Activated T-cell treated with anti-CD3 and anti-CD28 coated beads, Interleukin-2, amount 50 U/mL, for 72 hours (primary cell): ENCODE data around the gene GFER. TPM values are rescaled to one million over a fixed set of nuclear protein-coding genes. Genes with fewer than 3 reads are reported as not detected.
"Not testable (repeated sequence)": the region's sequence is repeated elsewhere in the genome, so short reads cannot be mapped to it uniquely, and the experiment has no call there.

Source experiments
- ATAC-seq, 2 donors: fragments of 150-1000 bp; cut with Tn5 transposase; replicated peaks in 1 of 2; 2 replicates each; pipeline ENCODE4 v1.10.0; 2021; ENCODE audit warnings: moderate library complexity in 2 of 2, mild to moderate bottlenecking in 1 of 2
- DNase-seq, 2 donors: peaks; one replicate each; pipeline ENCODE4 v3.0.0; 2021 to 2022; ENCODE audit warnings: mixed read lengths in 1 of 2
- H3K27ac Mint-ChIP-seq: one replicate; pipeline ENCODE4 v1.8.0; 2022; ENCODE audit warnings: mild to moderate bottlenecking, moderate library complexity, mixed read lengths
- H3K27me3 Mint-ChIP-seq: one replicate; pipeline ENCODE4 v1.8.0; 2022; ENCODE audit warnings: low read depth, mixed read lengths
- H3K36me3 Mint-ChIP-seq, 2 donors: one replicate each; pipeline ENCODE4 v1.8.0; 2022; ENCODE audit warnings: mixed read lengths in 2 of 2, mild to moderate bottlenecking in 1 of 2; ENCODE audit not compliant: insufficient read depth in 2 of 2
- H3K4me1 Mint-ChIP-seq: one replicate; pipeline ENCODE4 v1.8.0; 2022; ENCODE audit warnings: low read depth, mixed read lengths
- H3K4me3 Mint-ChIP-seq, 2 donors: one replicate each; pipeline ENCODE4 v1.8.0; 2022; ENCODE audit warnings: mild to moderate bottlenecking in 2 of 2, mixed read lengths in 2 of 2, moderate library complexity in 2 of 2
- H3K9me3 Mint-ChIP-seq, 2 donors: one replicate each; pipeline ENCODE4 v1.8.0; 2022; ENCODE audit warnings: mixed read lengths in 2 of 2
- total RNA-seq, 2 donors: library from RNA; stranded (reverse); gene quantifications; one replicate each; pipeline ENCODE4 v1.2.3, GENCODE V29; 2022

Gene GFER
- total RNA-seq, 2 donors from 2014 or later, result 41.4 to 49.3 TPM

GRCh38 chr16:1945559-1946391 lies 38.2 kb upstream of the GFER start:
- Mint-ChIP-seq H3K4me3 (no peak overlapping the region), H3K27ac (no peak overlapping the region), H3K36me3 (peaks cover 2% of the 10 kb centered on the region in 2 donors), H3K4me1 (peaks cover 31% of the 10 kb centered on the region), H3K9me3 (no peaks in the 10 kb centered on the region), H3K27me3 (no peaks in the 10 kb centered on the region)
- DNase-seq, result no peak
- ATAC-seq, result no peak

GRCh38 chr16:1946495-1947368 lies 37.3 kb upstream of the GFER start:
- Mint-ChIP-seq H3K9me3 (no peaks in the 10 kb centered on the region), H3K4me3 (no peak overlapping the region), H3K36me3 (peaks cover 2% of the 10 kb centered on the region in 2 donors), H3K27me3 (no peaks in the 10 kb centered on the region), H3K27ac (no peak overlapping the region), H3K4me1 (peaks cover 26% of the 10 kb centered on the region)
- ATAC-seq (no peak), DNase-seq (no peak)

GRCh38 chr16:1947369-1947670 lies 36.7 kb upstream of the GFER start:
- Mint-ChIP-seq H3K36me3 (peaks cover 2% of the 10 kb centered on the region in 2 donors), H3K4me1 (peaks cover 20% of the 10 kb centered on the region), H3K9me3 (no peaks in the 10 kb centered on the region), H3K27ac (no peak overlapping the region), H3K4me3 (no peak overlapping the region), H3K27me3 (no peaks in the 10 kb centered on the region)
- DNase-seq (no peak), ATAC-seq (no peak)

GRCh38 chr16:1949507-1949906 lies 34.5 kb upstream of the GFER start:
- H3K27ac Mint-ChIP-seq, result no peak overlapping the region
- no peaks in the 10 kb centered on the region for H3K9me3 Mint-ChIP-seq
- DNase-seq (no peak), ATAC-seq (no peak)
- no peak overlapping the region for H3K4me3 Mint-ChIP-seq
- peaks cover 8% of the 10 kb centered on the region for H3K4me1 Mint-ChIP-seq
- H3K27me3 Mint-ChIP-seq, result no peaks in the 10 kb centered on the region
- no peaks in the 10 kb centered on the region for H3K36me3 Mint-ChIP-seq

- Mint-ChIP-seq H3K4me1 (peaks cover 5% of the 10 kb centered on the region), H3K9me3 (no peaks in the 10 kb centered on the region), H3K27ac (no peak overlapping the region), H3K36me3 (no peaks in the 10 kb centered on the region), H3K4me3 (no peak overlapping the region), H3K27me3 (no peaks in the 10 kb centered on the region)
- no peak for DNase-seq
- ATAC-seq, result no peak
Measured at GRCh38 chr16:1950047-1950446, 33.9 kb upstream of the GFER start.

GRCh38 chr16:1950559-1950958 lies 33.4 kb upstream of the GFER start:
- no peak for ATAC-seq

GRCh38 chr16:1953734-1954133 lies 30.3 kb upstream of the GFER start:
- Mint-ChIP-seq H3K9me3 (no peaks in the 10 kb centered on the region), H3K4me3 (no peak overlapping the region), H3K27ac (no peak overlapping the region), H3K27me3 (no peaks in the 10 kb centered on the region), H3K4me1 (no peaks in the 10 kb centered on the region), H3K36me3 (no peaks in the 10 kb centered on the region)
- ATAC-seq (no peak), DNase-seq (no peak)

More at GRCh38 chr16:1950559-1950958, 33.4 kb upstream of the GFER start:
- Mint-ChIP-seq H3K27ac (no peak overlapping the region), H3K4me3 (no peak overlapping the region), H3K36me3 (no peaks in the 10 kb centered on the region), H3K9me3 (no peaks in the 10 kb centered on the region), H3K27me3 (no peaks in the 10 kb centered on the region), H3K4me1 (peaks cover 1% of the 10 kb centered on the region)
- DNase-seq, result no peak

GRCh38 chr16:1957434-1958142 lies 26.4 kb upstream of the GFER start:
- H3K36me3 Mint-ChIP-seq, result peaks cover 3 to 15% of the 10 kb centered on the region in 2 donors
- not testable (repeated sequence) for H3K27ac Mint-ChIP-seq, ATAC-seq, DNase-seq, H3K4me3 Mint-ChIP-seq, H3K9me3 Mint-ChIP-seq, H3K27me3 Mint-ChIP-seq
- peaks cover 27% of the 10 kb centered on the region for H3K4me1 Mint-ChIP-seq

GRCh38 chr16:1958143-1958491 lies 25.9 kb upstream of the GFER start:
- H3K27me3 Mint-ChIP-seq, H3K4me3 Mint-ChIP-seq, H3K27ac Mint-ChIP-seq, H3K9me3 Mint-ChIP-seq, ATAC-seq, DNase-seq: not testable (repeated sequence)
- Mint-ChIP-seq H3K36me3 (peaks cover 5 to 20% of the 10 kb centered on the region in 2 donors), H3K4me1 (peaks cover 32% of the 10 kb centered on the region)

- DNase-seq (no peak), ATAC-seq (peak in 1 of 2 donors; percentile 13)
- H3K27me3 Mint-ChIP-seq, result no peaks in the 10 kb centered on the region
- H3K4me1 Mint-ChIP-seq, result peaks cover 39% of the 10 kb centered on the region
- H3K9me3 Mint-ChIP-seq, result no peaks in the 10 kb centered on the region
- peaks cover 9 to 27% of the 10 kb centered on the region in 2 donors for H3K36me3 Mint-ChIP-seq
- H3K4me3 Mint-ChIP-seq, result peak overlapping the region; percentile 97 to 98
- H3K27ac Mint-ChIP-seq, result peak overlapping the region; percentile 97
Measured at GRCh38 chr16:1958715-1959268, 25.2 kb upstream of the GFER start.

- Mint-ChIP-seq H3K4me3 (peak within 1 kb of the TSS; percentile 97 to 98), H3K9me3 (no peaks in the 10 kb centered on the region), H3K36me3 (peaks cover 13 to 32% of the 10 kb centered on the region in 2 donors), H3K27ac (peak within 1 kb of the TSS; percentile 97), H3K4me1 (peaks cover 41% of the 10 kb centered on the region), H3K27me3 (no peaks in the 10 kb centered on the region)
- peak; percentile 96 to 98 for DNase-seq
- peak; percentile 75 to 86 for ATAC-seq
Measured at GRCh38 chr16:1959269-1960039, 24.5 kb upstream of the GFER start, which contains the start of gene NDUFB10. Gene NDUFB10, plus strand, starts transcription at chr16:1959538. Its CDS starts 87 bp downstream, at chr16:1959625.
